Measurements from ENCODE around the gene SEC14L5. TPM values are rescaled to one million over a fixed set of nuclear protein-coding genes. Genes with fewer than 3 reads are reported as not detected.

Gene SEC14L5
- total and polyA plus RNA-seq, 2 donors (not counting 3 experiments of a cell fraction or from before 2014, with no cell fraction given): not detected

- CTCF ChIA-PET: interaction anchor here (1.2 kb wide), 1 partner anchor 38 kb away, joined by 3 read pairs; no protein-coding TSS in a partner anchor
- peaks cover 3% of the 10 kb centered on the region for H3K4me1 ChIP-seq (ENCODE audit: control insufficient read depth, extremely low read depth, insufficient read depth, low read length)
- no peak overlapping the region for H3K4me3 ChIP-seq (replicated peaks in 1 of 3; ENCODE audit: insufficient read depth in 1 of 3, low read depth in 1 of 3, low read length in 3 of 3)
- no peaks in the 10 kb centered on the region for H3K9me3 ChIP-seq (replicated peaks; ENCODE audit: control insufficient read depth, insufficient read depth, low read length)
- FAIRE-seq (no peak), DNase-seq (ENCODE audit: low read depth, low spot score) (no peak)
- H3K9ac ChIP-seq (replicated peaks; ENCODE audit: extremely low read depth, insufficient read depth, low read length): no peak overlapping the region
- no TSS peak for BruUV-seq (replicated peaks)
- TF ChIP-seq MAX (IDR thresholded peaks at IDR 0.05; ENCODE audit: insufficient read depth, insufficient read length) (no peak), CTCF (IDR thresholded peaks at IDR 0.05; ENCODE audit: extremely low read depth in 1 of 2, insufficient read depth in 1 of 2, low read depth in 1 of 2, low read length in 2 of 2) (no peak), GATA2 (IDR thresholded peaks at IDR 0.05; ENCODE audit: insufficient read depth, insufficient read length, low read depth, low read length) (no peak), FOS (IDR thresholded peaks at IDR 0.05; ENCODE audit: borderline replicate concordance, insufficient read depth, low read length) (no peak), EZH2 (IDR thresholded peaks at IDR 0.05; ENCODE audit: borderline replicate concordance, low read depth, low read length, severe bottlenecking) (no peak), POLR2A (IDR thresholded peaks at IDR 0.05; ENCODE audit: low read depth, low read length) (no peak), MYC (IDR thresholded peaks at IDR 0.05; ENCODE audit: low read depth, low read length) (no peak), JUN (IDR thresholded peaks at IDR 0.05; ENCODE audit: borderline replicate concordance, insufficient read depth, insufficient read length, low read depth) (no peak)
- POLR2A ChIA-PET: no interaction called here
- H3K27me3 ChIP-seq (ENCODE audit: control insufficient read depth in 2 of 2, insufficient read depth in 2 of 2, low read length in 2 of 2): peaks cover 15 to 21% of the 10 kb centered on the region in 2 experiments
- no peak overlapping the region for H3K27ac ChIP-seq (ENCODE audit: insufficient read depth, low read depth, low read length)
- H4K20me1 ChIP-seq (replicated peaks; ENCODE audit: control insufficient read depth, extremely low read depth, insufficient read depth, low read length): no peaks in the 10 kb centered on the region
- no peaks in the 10 kb centered on the region for H3K79me2 ChIP-seq (ENCODE audit: control insufficient read depth, insufficient read depth, low read length)
- no peak overlapping the region for H2AFZ ChIP-seq (ENCODE audit: low read depth, low read length)
- no peaks in the 10 kb centered on the region for H3K9me1 ChIP-seq (replicated peaks; ENCODE audit: control insufficient read depth, extremely low read depth, insufficient read depth, low read length)
- H3K36me3 ChIP-seq (ENCODE audit: control insufficient read depth in 2 of 2, extremely low read depth in 1 of 2, insufficient read depth in 2 of 2, low read length in 2 of 2): no peaks in the 10 kb centered on the region
- intact Hi-C loops (cut with micrococcal nuclease): no loop called here
- no peak overlapping the region for H3K4me2 ChIP-seq (ENCODE audit: insufficient read depth, low read length)
- dilution Hi-C loops (cut with MboI; ENCODE audit: extremely low pct_ligation_motif_present, low sequenced_read_pairs): no loop called here
Observed at GRCh38 chr16:4933871-4934395, 24.2 kb upstream of the SEC14L5 start.

All from endothelial cell of umbilical vein (primary cell).